ENCODE results near the gene STX16.
"Not testable (repeated sequence)": the region's sequence is repeated elsewhere in the genome, so short reads cannot be mapped to it uniquely, and the experiment has no call there.

STX16 gene

GRCh38 chr20:58719258-58719657 lies 68.2 kb downstream of the STX16 start:
- no peaks in the 10 kb centered on the region for H3K9me3 Mint-ChIP-seq
- peaks cover 32 to 37% of the 10 kb centered on the region in 2 donors for H3K27me3 Mint-ChIP-seq
- no peak overlapping the region for H3K4me3 Mint-ChIP-seq
- no peak for DNase-seq
- peaks cover 9% of the 10 kb centered on the region in 2 donors for H3K36me3 Mint-ChIP-seq
- no peak for ATAC-seq (replicated peaks)
- no peaks in the 10 kb centered on the region for H3K4me1 Mint-ChIP-seq
- no peak overlapping the region for H3K27ac Mint-ChIP-seq

- ATAC-seq (replicated peaks) (no peak), DNase-seq (no peak)
- Mint-ChIP-seq H3K9me3 (no peaks in the 10 kb centered on the region), H3K27me3 (peaks cover 32 to 44% of the 10 kb centered on the region in 2 donors), H3K27ac (no peak overlapping the region), H3K36me3 (peaks cover 4 to 8% of the 10 kb centered on the region in 2 donors), H3K4me3 (no peak overlapping the region), H3K4me1 (no peaks in the 10 kb centered on the region)
These were observed 68.9 kb downstream of the STX16 start for GRCh38 chr20:58719971-58720371.

GRCh38 chr20:58720890-58721289 lies 69.8 kb downstream of the STX16 start:
- Mint-ChIP-seq H3K27me3 (peaks cover 32 to 46% of the 10 kb centered on the region in 2 donors), H3K27ac (no peak overlapping the region), H3K36me3 (peaks cover 2% of the 10 kb centered on the region in 2 donors), H3K4me3 (no peak overlapping the region), H3K9me3 (no peaks in the 10 kb centered on the region), H3K4me1 (no peaks in the 10 kb centered on the region)
- no peak for DNase-seq
- ATAC-seq (replicated peaks), result no peak

GRCh38 chr20:58721951-58722778 lies 71.1 kb downstream of the STX16 start:
- Mint-ChIP-seq H3K27ac (no peak overlapping the region), H3K9me3 (peaks cover 3 to 4% of the 10 kb centered on the region in 2 donors), H3K4me1 (no peaks in the 10 kb centered on the region), H3K4me3 (no peak overlapping the region), H3K27me3 (peaks cover 36 to 51% of the 10 kb centered on the region in 2 donors), H3K36me3 (peaks cover 0 to 4% of the 10 kb centered on the region in 2 donors)
- DNase-seq, result no peak
- ATAC-seq (replicated peaks), result no peak

GRCh38 chr20:58722877-58723627 lies 72.0 kb downstream of the STX16 start:
- no peak for DNase-seq
- no peak overlapping the region for H3K27ac Mint-ChIP-seq

GRCh38 chr20:58723628-58723984 lies 72.5 kb downstream of the STX16 start:
- H3K4me1 Mint-ChIP-seq, result no peaks in the 10 kb centered on the region
- H3K36me3 Mint-ChIP-seq, result peaks cover 0 to 4% of the 10 kb centered on the region in 2 donors
- ATAC-seq (replicated peaks) (no peak), DNase-seq (no peak)
- H3K9me3 Mint-ChIP-seq, result peaks cover 3 to 4% of the 10 kb centered on the region in 2 donors
- peaks cover 41 to 51% of the 10 kb centered on the region in 2 donors for H3K27me3 Mint-ChIP-seq
- H3K4me3 Mint-ChIP-seq, result no peak overlapping the region
- H3K27ac Mint-ChIP-seq, result no peak overlapping the region

More at GRCh38 chr20:58722877-58723627, 72.0 kb downstream of the STX16 start:
- peaks cover 3 to 4% of the 10 kb centered on the region in 2 donors for H3K9me3 Mint-ChIP-seq
- H3K36me3 Mint-ChIP-seq, result peaks cover 0 to 4% of the 10 kb centered on the region in 2 donors
- ATAC-seq (replicated peaks), result no peak
- no peak overlapping the region for H3K4me3 Mint-ChIP-seq
- no peaks in the 10 kb centered on the region for H3K4me1 Mint-ChIP-seq
- peaks cover 40 to 51% of the 10 kb centered on the region in 2 donors for H3K27me3 Mint-ChIP-seq

- not testable (repeated sequence) for H3K9me3 Mint-ChIP-seq; H3K27ac Mint-ChIP-seq; H3K4me3 Mint-ChIP-seq; ATAC-seq (replicated peaks); H3K4me1 Mint-ChIP-seq; DNase-seq; H3K36me3 Mint-ChIP-seq
- peaks cover 43 to 53% of the 10 kb centered on the region in 2 donors for H3K27me3 Mint-ChIP-seq
These were observed 75.1 kb downstream of the STX16 start for GRCh38 chr20:58726156-58726555.
